ENCODE results near the gene LRRC4C. TPM values are rescaled to one million over a fixed set of nuclear protein-coding genes. Genes with fewer than 3 reads are reported as not detected.

LRRC4C gene
- total RNA-seq, 4 donors from 2014 or later: 0.40 to 1.7 TPM; not detected in 2

GRCh38 chr11:41045266-41045665, 414.2 kb downstream of the LRRC4C start:
- Histone ChIP-seq H3K4me1 (no peaks in the 10 kb centered on the region), H3K36me3 (no peaks in the 10 kb centered on the region), H3K27ac (no peak overlapping the region), H3K9me3 (no peaks in the 10 kb centered on the region), H3K27me3 (no peaks in the 10 kb centered on the region), H3K4me3 (no peak overlapping the region)
- TF ChIP-seq POLR2A (IDR thresholded peaks at IDR 0.05) (no peak), CTCF (IDR thresholded peaks at IDR 0.05) (no peak)
- no peak for DNase-seq

- no peak for TF ChIP-seq CTCF (IDR thresholded peaks at IDR 0.05)
- no peak for TF ChIP-seq POLR2A (IDR thresholded peaks at IDR 0.05)
- H3K36me3 ChIP-seq: no peaks in the 10 kb centered on the region
- DNase-seq: no peak
- H3K27me3 ChIP-seq: no peaks in the 10 kb centered on the region
- no peak overlapping the region for H3K4me3 ChIP-seq
- no peaks in the 10 kb centered on the region for H3K9me3 ChIP-seq
- no peaks in the 10 kb centered on the region for H3K4me1 ChIP-seq
- H3K27ac ChIP-seq: no peak overlapping the region
Measured at GRCh38 chr11:41044747-41045146, 414.7 kb downstream of the LRRC4C start.

- no peaks in the 10 kb centered on the region for H3K27me3 ChIP-seq
Measured at GRCh38 chr11:41042688-41043087, 416.8 kb downstream of the LRRC4C start.

GRCh38 chr11:41040474-41040873, 419.0 kb downstream of the LRRC4C start:
- Histone ChIP-seq H3K4me3 (no peak overlapping the region), H3K27me3 (no peaks in the 10 kb centered on the region), H3K9me3 (no peaks in the 10 kb centered on the region), H3K36me3 (no peaks in the 10 kb centered on the region), H3K27ac (no peak overlapping the region), H3K4me1 (no peaks in the 10 kb centered on the region)
- TF ChIP-seq CTCF (IDR thresholded peaks at IDR 0.05) (no peak), POLR2A (IDR thresholded peaks at IDR 0.05) (no peak)
- DNase-seq: no peak

More at GRCh38 chr11:41042688-41043087, 416.8 kb downstream of the LRRC4C start:
- Histone ChIP-seq H3K36me3 (no peaks in the 10 kb centered on the region), H3K9me3 (no peaks in the 10 kb centered on the region), H3K27ac (no peak overlapping the region), H3K4me3 (no peak overlapping the region), H3K4me1 (no peaks in the 10 kb centered on the region)
- TF ChIP-seq POLR2A (IDR thresholded peaks at IDR 0.05) (no peak), CTCF (IDR thresholded peaks at IDR 0.05) (no peak)
- DNase-seq: no peak

GRCh38 chr11:41039592-41039991, 419.9 kb downstream of the LRRC4C start:
- Histone ChIP-seq H3K4me1 (no peaks in the 10 kb centered on the region), H3K27ac (no peak overlapping the region), H3K4me3 (no peak overlapping the region), H3K27me3 (no peaks in the 10 kb centered on the region), H3K9me3 (no peaks in the 10 kb centered on the region), H3K36me3 (no peaks in the 10 kb centered on the region)
- TF ChIP-seq POLR2A (IDR thresholded peaks at IDR 0.05) (no peak), CTCF (IDR thresholded peaks at IDR 0.05) (no peak)
- no peak for DNase-seq

- Histone ChIP-seq H3K27me3 (no peaks in the 10 kb centered on the region), H3K27ac (no peak overlapping the region), H3K9me3 (no peaks in the 10 kb centered on the region), H3K4me1 (no peaks in the 10 kb centered on the region), H3K4me3 (no peak overlapping the region), H3K36me3 (no peaks in the 10 kb centered on the region)
- no peak for TF ChIP-seq POLR2A (IDR thresholded peaks at IDR 0.05)
- no peak for TF ChIP-seq CTCF (IDR thresholded peaks at IDR 0.05)
- no peak for DNase-seq
Measured at GRCh38 chr11:41031551-41032060, 427.8 kb downstream of the LRRC4C start.

Measured in Peyer's patch (tissue), 4 donors.